K562 (cell line): ENCODE data around the gene KRT35. TPM values are rescaled to one million over a fixed set of nuclear protein-coding genes. Genes with fewer than 3 reads are reported as not detected.

Experiments
- ATAC-seq: fragments of 200-7000 bp; cut with Tn5 transposase; 3 replicates; pipeline ENCODE4 v1.9.1; 2020; ENCODE audit warnings: moderate library complexity
- BruUV-seq: library from RNA; stranded (reverse); fragments of 400-500 nt; replicated peaks from 2 replicates; lab custom pipeline; 2021; lab: Mats Ljungman, UMichigan
- CTCF ChIA-PET: fragments of 300-600 bp; formaldehyde crosslinking; extraction: SDS; loops from one replicate; lab custom pipeline; 2021; ENCODE audit warnings: low intra/inter-chr PET ratio; lab: Yijun Ruan, JAX
- POLR2A ChIA-PET: fragments of 300-600, 350-650 bp; sonication (Branson Sonifier 250); formaldehyde crosslinking; extraction: SDS; loops from one replicate; lab custom pipeline; 2021; ENCODE audit warnings: antibody characterized with exemption, inconsistent platforms; lab: Yijun Ruan, JAX
- DNase-seq, 4 experiments: peaks; one replicate each; pipeline versions ENCODE4 v3.0.0 to v3.0.0-alpha.2; 2011 to 2018; ENCODE audit warnings: low spot score in 3 of 4, mixed read lengths in 3 of 4; ENCODE audit errors: extremely low read depth in 1 of 4
- FAIRE-seq: peaks from 2 replicates; lab custom pipeline; 2011; peaks lifted over from hg19 to GRCh38; lab: Jason Lieb, UNC
- H2AFZ ChIP-seq: 2 replicates; pipeline ENCODE4 v1.6.0; 2011; ENCODE audit warnings: low read depth, low read length, control low read depth, inconsistent platforms
- H3K27ac ChIP-seq: fragments of 200-600 bp; 3 replicates; pipeline ENCODE4 v1.8.0; 2011; ENCODE audit warnings: low read depth, mild to moderate bottlenecking, control low read depth, inconsistent platforms, low read length, moderate library complexity, mixed read lengths; ENCODE audit errors: extremely low read depth
- H3K27me3 ChIP-seq, 2 experiments: fragments of 300-600 bp in 1 of 2; 2 replicates in 1 of 2; 3 replicates in 1 of 2; pipeline versions ENCODE4 v1.6.0 to v1.8.0; 2011; ENCODE audit warnings: inconsistent platforms in 2 of 2, low read length in 2 of 2, mild to moderate bottlenecking in 1 of 2, mixed read lengths in 1 of 2, moderate library complexity in 1 of 2; ENCODE audit not compliant: control insufficient read depth in 2 of 2, insufficient read depth in 2 of 2
- H3K36me3 ChIP-seq: fragments of 300-600 bp; 3 replicates; pipeline ENCODE4 v1.8.0; 2011; ENCODE audit warnings: mild to moderate bottlenecking, low read length, inconsistent platforms; ENCODE audit not compliant: control insufficient read depth, insufficient read depth
- H3K4me1 ChIP-seq, 2 experiments: fragments of 200-600 bp in 1 of 2; replicated peaks in 1 of 2; 2 replicates in 1 of 2; 3 replicates in 1 of 2; pipeline versions ENCODE4 v1.5.1 to v1.8.0; 2011; ENCODE audit warnings: inconsistent platforms in 2 of 2, low read length in 2 of 2, mild to moderate bottlenecking in 1 of 2, mixed read lengths in 1 of 2, moderate library complexity in 1 of 2; ENCODE audit not compliant: control insufficient read depth in 2 of 2, insufficient read depth in 2 of 2
- H3K4me2 ChIP-seq: 2 replicates; pipeline ENCODE4 v1.6.1; 2011; ENCODE audit warnings: low read length, control low read depth, inconsistent platforms, mixed read lengths; ENCODE audit not compliant: insufficient read depth
- H3K4me3 ChIP-seq: fragments of 200-600 bp; sonication (generic), shearing (Covaris generic); 2 replicates; pipeline ENCODE4 v1.5.1; 2016; ENCODE audit warnings: control low read depth, inconsistent platforms
- H3K79me2 ChIP-seq: fragments of 200-600 bp; 3 replicates; pipeline ENCODE4 v1.8.0; 2011; ENCODE audit warnings: low read length, inconsistent platforms; ENCODE audit not compliant: control insufficient read depth, insufficient read depth
- H3K9ac ChIP-seq, 2 experiments: 2 replicates each; pipeline versions ENCODE4 v1.6.0 to v1.6.1; 2011; ENCODE audit warnings: low read depth in 2 of 2, low read length in 2 of 2, control low read depth in 1 of 2, inconsistent platforms in 1 of 2, mild to moderate bottlenecking in 1 of 2, mixed read lengths in 1 of 2; ENCODE audit not compliant: insufficient read depth in 1 of 2
- H3K9me1 ChIP-seq: one replicate; pipeline ENCODE4 v1.6.0; 2011; ENCODE audit warnings: inconsistent platforms, mild to moderate bottlenecking, low read length, moderate library complexity; ENCODE audit not compliant: control insufficient read depth, insufficient read depth
- H3K9me3 ChIP-seq: replicated peaks from 2 replicates; pipeline ENCODE4 v1.5.1; 2011; ENCODE audit warnings: low read depth, low read length, inconsistent platforms; ENCODE audit not compliant: control insufficient read depth, insufficient read depth
- H4K20me1 ChIP-seq: replicated peaks from 2 replicates; pipeline ENCODE4 v1.6.1; 2011; ENCODE audit warnings: low read length, inconsistent platforms, mixed read lengths; ENCODE audit not compliant: control insufficient read depth, insufficient read depth
- FOXM1 ChIP-seq, 2 experiments: fragments of 450-650 bp in 1 of 2; sonication (generic) in 1 of 2; formaldehyde crosslinking in 1 of 2; IDR thresholded peaks; 2 replicates each; pipeline versions ENCODE4 v1.6.1 to v1.9.0; 2017 to 2022; ENCODE audit warnings: low read depth in 2 of 2, mild to moderate bottlenecking in 2 of 2, missing genetic modification reagents in 1 of 2, moderate library complexity in 1 of 2
- KAT7 ChIP-seq: sonication (generic); formaldehyde crosslinking; IDR thresholded peaks from 2 replicates; pipeline ENCODE4 v1.8.0; 2022; ENCODE audit warnings: missing genetic modification reagents, mild to moderate bottlenecking, borderline replicate concordance
- MAFK ChIP-seq: IDR thresholded peaks from 2 replicates; pipeline ENCODE4 v1.6.1; 2011; ENCODE audit warnings: low read length, improper control_type of control experiment
- SPI1 ChIP-seq: IDR thresholded peaks from 2 replicates; pipeline ENCODE4 v1.6.1; 2011; ENCODE audit warnings: low read depth, low read length, control low read depth, borderline replicate concordance
- SRSF9 ChIP-seq: fragments of 200-400 bp; formaldehyde crosslinking; IDR thresholded peaks from 2 replicates; pipeline ENCODE4 v1.6.1; 2017; ENCODE audit warnings: low read depth, low read length, borderline replicate concordance
- ZNF124 ChIP-seq: sonication (generic); formaldehyde crosslinking; IDR thresholded peaks from 2 replicates; pipeline ENCODE4 v1.8.1; 2022; ENCODE audit warnings: missing genetic modification reagents
- WGBS: fragments of 100-300 bp; shearing (Covaris generic); methylation state at CpG from one replicate; pipeline ENCODE4 v1.1.6; 2016; ENCODE audit warnings: low coverage, mixed read lengths; ENCODE audit not compliant: insufficient coverage; ENCODE audit errors: missing lambda C conversion rate; 5-methylcytosine and 5-hydroxymethylcytosine counted together
- in situ Hi-C: fragments of 300-500 bp; cut with MboI; formaldehyde crosslinking; loops from 4 replicates; pipeline ENCODE4 v1.15.0; 2018; ENCODE audit warnings: inconsistent platforms, mixed read lengths
- intact Hi-C: fragments of 100-400 bp; cut with micrococcal nuclease; formaldehyde crosslinking; loops from 2 replicates; pipeline ENCODE4 v1.14.2; 2022
- polyA plus RNA-seq, 8 experiments: library from polyadenylated mRNA; depleted of rRNA in 4 of 8; stranded (reverse) in 5 of 8; unstranded in 3 of 8; fragments of >200 nt; fragmentation: Nextera tagmentation in 2 of 8; fragmentation: Illumina TruSeq in 1 of 8; extraction: Ambion mirVana in 2 of 8; extraction: Trizol in 1 of 8; gene quantifications; 2 replicates each; pipeline versions ENCODE4 v1.2.1 to v1.2.3, GENCODE V29; 2011 to 2014; ENCODE audit warnings: inconsistent platforms in 1 of 8, missing spikeins in 1 of 8
- total RNA-seq, 7 experiments: library from RNA; depleted of rRNA in 6 of 7; stranded (reverse); fragments of >200 nt in 6 of 7; fragmentation: Illumina TruSeq in 2 of 7; extraction: Trizol in 2 of 7; gene quantifications; 2 replicates each; pipeline versions ENCODE4 v1.2.1 to v1.2.3, GENCODE V29; 2011 to 2021; ENCODE audit warnings: low replicate concordance in 1 of 7
- TF ChIP-seq, protein P1 (sequence below): fragments of 250-450 bp; sonication (Bioruptor Pico); IDR thresholded peaks from 2 replicates; pipeline ENCODE4 v1.8.0; 2021; ENCODE audit warnings: moderate library complexity, mild to moderate bottlenecking, inconsistent platforms

The KRT35 gene
- total and polyA plus RNA-seq, 9 of the 15 experiments (the other 6 are each of a cell fraction or from before 2014, with no cell fraction given), result not detected

DNA sequence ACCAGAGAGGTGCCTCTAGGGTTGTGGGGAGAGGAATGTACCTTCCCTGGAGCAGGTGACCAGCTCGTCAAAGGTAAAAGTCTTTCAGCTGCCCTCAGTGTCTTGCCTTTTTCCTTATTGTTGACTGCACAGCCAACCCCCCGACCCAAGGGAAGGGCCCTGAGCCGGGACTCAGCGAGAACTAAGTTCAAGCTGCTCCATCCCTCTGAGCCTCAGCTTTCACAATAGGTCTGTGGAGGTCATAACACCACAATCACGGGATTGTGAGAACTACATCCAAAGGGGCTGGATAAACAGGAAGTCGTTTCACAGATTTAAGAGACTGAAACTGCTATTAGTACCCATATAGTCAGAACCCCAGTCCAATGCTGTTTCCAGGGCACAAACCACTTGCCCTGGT lies 11.4 kb upstream of the KRT35 start:
- peaks cover 5 to 13% of the 10 kb centered on the region in 2 experiments for H3K4me1 ChIP-seq
- H3K27me3 ChIP-seq, result peaks cover 2 to 14% of the 10 kb centered on the region in 2 experiments; a peak in 1 of 5 replicates
- no peak overlapping the region for H2AFZ ChIP-seq
- H3K9me3 ChIP-seq, result no peaks in the 10 kb centered on the region
- TF ChIP-seq SPI1, result 0 out of 2 replicates have a peak, but pooled peaks have one; percentile 19
- no peak for TF ChIP-seq SRSF9
- no peak for TF ChIP-seq MAFK
- TF ChIP-seq, protein P1, sequence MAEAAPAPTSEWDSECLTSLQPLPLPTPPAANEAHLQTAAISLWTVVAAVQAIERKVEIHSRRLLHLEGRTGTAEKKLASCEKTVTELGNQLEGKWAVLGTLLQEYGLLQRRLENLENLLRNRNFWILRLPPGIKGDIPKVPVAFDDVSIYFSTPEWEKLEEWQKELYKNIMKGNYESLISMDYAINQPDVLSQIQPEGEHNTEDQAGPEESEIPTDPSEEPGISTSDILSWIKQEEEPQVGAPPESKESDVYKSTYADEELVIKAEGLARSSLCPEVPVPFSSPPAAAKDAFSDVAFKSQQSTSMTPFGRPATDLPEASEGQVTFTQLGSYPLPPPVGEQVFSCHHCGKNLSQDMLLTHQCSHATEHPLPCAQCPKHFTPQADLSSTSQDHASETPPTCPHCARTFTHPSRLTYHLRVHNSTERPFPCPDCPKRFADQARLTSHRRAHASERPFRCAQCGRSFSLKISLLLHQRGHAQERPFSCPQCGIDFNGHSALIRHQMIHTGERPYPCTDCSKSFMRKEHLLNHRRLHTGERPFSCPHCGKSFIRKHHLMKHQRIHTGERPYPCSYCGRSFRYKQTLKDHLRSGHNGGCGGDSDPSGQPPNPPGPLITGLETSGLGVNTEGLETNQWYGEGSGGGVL (CRISPR knock-in tag), result no peak
- TF ChIP-seq FOXM1 (IDR thresholded peaks at IDR 0.05; ENCODE audit: low read depth), result no peak
- no peak for TF ChIP-seq FOXM1 (CRISPR knock-in tag; IDR thresholded peaks at IDR 0.05; ENCODE audit: low read depth)
- TF ChIP-seq ZNF124 (CRISPR knock-in tag), result no peak
- TF ChIP-seq KAT7 (CRISPR knock-in tag), result no peak
- TF ChIP-seq, all 486 proteins: peak for 1
- WGBS, result 19% methylated on average over 6 of the region's 6 CpGs
- in situ Hi-C loops, result no loop called here
- FAIRE-seq (no peak), ATAC-seq (no peak), DNase-seq (no peak)
- H3K79me2 ChIP-seq, result no peaks in the 10 kb centered on the region
- no peak overlapping the region for H3K9ac ChIP-seq
- H3K9me1 ChIP-seq, result no peaks in the 10 kb centered on the region
- H3K27ac ChIP-seq, result no peak overlapping the region
- no TSS peak for BruUV-seq
- no peak overlapping the region for H3K4me3 ChIP-seq
- intact Hi-C loops, result loop anchor here (10.0 kb wide), 1 partner anchor 588 kb away; no protein-coding TSS in a partner anchor
- ChIA-PET CTCF (no interaction called here), POLR2A (interaction anchor here (0.5 to 1.1 kb wide), 3 partner anchors 14 to 526 kb away, joined by 3 to 4 read pairs (median 3); partner anchors contain the start of gene KRT19)
- no peak overlapping the region for H3K4me2 ChIP-seq
- H4K20me1 ChIP-seq, result no peaks in the 10 kb centered on the region; the same call in 1 of the 2 replicates
- no peaks in the 10 kb centered on the region for H3K36me3 ChIP-seq
